ENCODE results near the gene DOCK9. TPM values are rescaled to one million over a fixed set of nuclear protein-coding genes. Genes with fewer than 3 reads are reported as not detected.
A peak's percentile ranks its signal among the peaks of the same experiment; 100 is the strongest.

The DOCK9 gene
- total and polyA plus RNA-seq, 2 experiments from 2014 or later, result 16.4 to 38.9 TPM

- no peak for DNase-seq (ENCODE audit: low spot score)
- Histone ChIP-seq H3K9me3 (ENCODE audit: low read depth) (no peaks in the 10 kb centered on the region), H2AFZ (no peak overlapping the region), H3K27me3 (no peaks in the 10 kb centered on the region), H3K4me2 (no peak overlapping the region), H3K36me3 (replicated peaks; ENCODE audit: insufficient read depth, low read depth) (no peaks in the 10 kb centered on the region), H4K20me1 (ENCODE audit: insufficient read depth, poor library complexity, severe bottlenecking) (no peaks in the 10 kb centered on the region), H3K4me3 (no peak overlapping the region), H3K9me2 (replicated peaks; ENCODE audit: insufficient read depth) (no peaks in the 10 kb centered on the region), H3K79me2 (peaks cover 2% of the 10 kb centered on the region), H3K4me1 (ENCODE audit: insufficient read depth) (no peaks in the 10 kb centered on the region), H3K27ac (peak overlapping the region; percentile 54)
- TF ChIP-seq CTCF (IDR thresholded peaks at IDR 0.05; ENCODE audit: poor library complexity) (no peak), EZH2 (IDR thresholded peaks at IDR 0.05; ENCODE audit: borderline replicate concordance) (no peak), EZH2phosphoT487 (IDR thresholded peaks at IDR 0.05; ENCODE audit: low read depth, severe bottlenecking, unreplicated experiment) (no peak)
- WGBS (ENCODE audit: low lambda C conversion rate, missing lambda C conversion rate), result 57% methylated on average over 4 of the region's 4 CpGs
Observed at GRCh38 chr13:98967491-98967890, 10.4 kb downstream of the DOCK9 start.

GRCh38 chr13:98966019-98966418, 11.8 kb downstream of the DOCK9 start:
- H3K27me3 ChIP-seq, result no peaks in the 10 kb centered on the region
- no peak overlapping the region for H3K4me2 ChIP-seq
- WGBS (ENCODE audit: low lambda C conversion rate, missing lambda C conversion rate), result 91% methylated on average over 11 of the region's 11 CpGs
- H3K27ac ChIP-seq, result no peak overlapping the region
- TF ChIP-seq EZH2 (IDR thresholded peaks at IDR 0.05; ENCODE audit: borderline replicate concordance), result no peak
- no peak for TF ChIP-seq EZH2phosphoT487 (IDR thresholded peaks at IDR 0.05; ENCODE audit: low read depth, severe bottlenecking, unreplicated experiment)
- TF ChIP-seq CTCF (IDR thresholded peaks at IDR 0.05; ENCODE audit: poor library complexity), result no peak
- H3K9me3 ChIP-seq (ENCODE audit: low read depth), result no peaks in the 10 kb centered on the region
- no peak for DNase-seq (ENCODE audit: low spot score)
- peaks cover 2% of the 10 kb centered on the region for H3K79me2 ChIP-seq
- no peaks in the 10 kb centered on the region for H4K20me1 ChIP-seq (ENCODE audit: insufficient read depth, poor library complexity, severe bottlenecking)
- no peaks in the 10 kb centered on the region for H3K9me2 ChIP-seq (replicated peaks; ENCODE audit: insufficient read depth)
- H3K4me1 ChIP-seq (ENCODE audit: insufficient read depth), result no peaks in the 10 kb centered on the region
- H3K36me3 ChIP-seq (replicated peaks; ENCODE audit: insufficient read depth, low read depth), result no peaks in the 10 kb centered on the region
- no peak overlapping the region for H3K4me3 ChIP-seq
- H2AFZ ChIP-seq, result no peak overlapping the region

DNA sequence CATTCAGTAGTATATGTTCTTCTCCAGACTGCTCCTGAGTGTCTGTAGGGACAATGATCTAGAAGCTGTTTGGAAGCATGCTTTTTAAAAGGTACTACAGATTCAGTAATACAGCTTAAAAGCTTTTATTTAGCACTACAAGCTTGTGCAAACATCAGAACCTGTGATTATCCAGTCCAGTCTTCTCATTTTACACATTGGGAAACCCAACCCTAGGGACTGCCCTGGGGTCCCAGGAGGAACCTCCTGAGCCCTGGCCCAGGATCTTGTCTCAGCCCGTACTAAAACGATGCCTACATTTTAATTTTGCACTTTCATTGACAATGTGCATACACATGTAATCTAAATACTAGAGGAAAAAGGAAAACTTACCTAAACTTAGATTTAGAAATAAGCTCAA, 12.5 kb downstream of the DOCK9 start:
- no peak overlapping the region for H2AFZ ChIP-seq
- H3K79me2 ChIP-seq, result no peaks in the 10 kb centered on the region
- H3K4me2 ChIP-seq, result no peak overlapping the region
- no peak overlapping the region for H3K27ac ChIP-seq
- no peaks in the 10 kb centered on the region for H3K9me3 ChIP-seq (ENCODE audit: low read depth)
- H4K20me1 ChIP-seq (ENCODE audit: insufficient read depth, poor library complexity, severe bottlenecking), result no peaks in the 10 kb centered on the region
- no peak for DNase-seq (ENCODE audit: low spot score)
- H3K36me3 ChIP-seq (replicated peaks; ENCODE audit: insufficient read depth, low read depth), result no peaks in the 10 kb centered on the region
- no peaks in the 10 kb centered on the region for H3K9me2 ChIP-seq (replicated peaks; ENCODE audit: insufficient read depth)
- no peaks in the 10 kb centered on the region for H3K27me3 ChIP-seq
- no peak for TF ChIP-seq CTCF (IDR thresholded peaks at IDR 0.05; ENCODE audit: poor library complexity)
- TF ChIP-seq EZH2phosphoT487 (IDR thresholded peaks at IDR 0.05; ENCODE audit: low read depth, severe bottlenecking, unreplicated experiment), result no peak
- TF ChIP-seq EZH2 (IDR thresholded peaks at IDR 0.05; ENCODE audit: borderline replicate concordance), result no peak
- WGBS (ENCODE audit: low lambda C conversion rate, missing lambda C conversion rate), result 77% methylated on average over 2 of the region's 2 CpGs
- no peak overlapping the region for H3K4me3 ChIP-seq
- H3K4me1 ChIP-seq (ENCODE audit: insufficient read depth), result no peaks in the 10 kb centered on the region

GRCh38 chr13:98963917-98964316, 13.9 kb downstream of the DOCK9 start:
- no peaks in the 10 kb centered on the region for H3K79me2 ChIP-seq
- WGBS (ENCODE audit: low lambda C conversion rate, missing lambda C conversion rate), result 79% methylated on average over 2 of the region's 2 CpGs
- H2AFZ ChIP-seq, result no peak overlapping the region
- no peak overlapping the region for H3K4me2 ChIP-seq
- H3K27ac ChIP-seq, result no peak overlapping the region
- H3K4me1 ChIP-seq (ENCODE audit: insufficient read depth), result peaks cover 3% of the 10 kb centered on the region
- no peaks in the 10 kb centered on the region for H3K36me3 ChIP-seq (replicated peaks; ENCODE audit: insufficient read depth, low read depth)
- H3K4me3 ChIP-seq, result no peak overlapping the region
- no peak for TF ChIP-seq EZH2phosphoT487 (IDR thresholded peaks at IDR 0.05; ENCODE audit: low read depth, severe bottlenecking, unreplicated experiment)
- no peaks in the 10 kb centered on the region for H4K20me1 ChIP-seq (ENCODE audit: insufficient read depth, poor library complexity, severe bottlenecking)
- DNase-seq (ENCODE audit: low spot score), result no peak
- H3K9me2 ChIP-seq (replicated peaks; ENCODE audit: insufficient read depth), result no peaks in the 10 kb centered on the region
- no peaks in the 10 kb centered on the region for H3K27me3 ChIP-seq
- no peaks in the 10 kb centered on the region for H3K9me3 ChIP-seq (ENCODE audit: low read depth)

Measured in hepatocyte (in vitro differentiated cells).